Tibial nerve (tissue), 4 donors: ENCODE measurements around the gene CDAN1. TPM values are rescaled to one million over a fixed set of nuclear protein-coding genes. Genes with fewer than 3 reads are reported as not detected.

Experiments used
- DNase-seq, 2 donors: peaks; one replicate each; pipeline ENCODE4 v3.0.0-alpha.2; 2019; ENCODE audit warnings: low spot score in 2 of 2
- H3K27ac ChIP-seq, 4 donors: fragments of 200-600 bp; sonication (generic) in 3 of 4; one replicate each; pipeline ENCODE4 v1.5.1; 2017 to 2019; ENCODE audit warnings: mild to moderate bottlenecking in 1 of 4
- H3K27me3 ChIP-seq, 2 donors: fragments of 200-600 bp; sonication (generic) in 1 of 2; one replicate each; pipeline versions ENCODE4 v1.5.1 to v1.6.0; 2017 to 2019
- H3K36me3 ChIP-seq, 3 donors: fragments of 200-600 bp; sonication (generic); one replicate each; pipeline ENCODE4 v1.5.1; 2018 to 2019
- H3K4me1 ChIP-seq, 4 donors: fragments of 200-600 bp; sonication (generic) in 3 of 4; one replicate each; pipeline ENCODE4 v1.5.1; 2017 to 2019
- H3K4me3 ChIP-seq, 4 donors: fragments of 200-600 bp; sonication (generic) in 3 of 4; one replicate each; pipeline ENCODE4 v1.5.1; 2017 to 2019; ENCODE audit warnings: mild to moderate bottlenecking in 1 of 4, moderate library complexity in 1 of 4
- H3K9me3 ChIP-seq, 4 donors: fragments of 200-600 bp; sonication (generic) in 3 of 4; one replicate each; pipeline ENCODE4 v1.5.1; 2017 to 2019
- EP300 ChIP-seq, 2 donors: sonication (generic); formaldehyde crosslinking; IDR thresholded peaks; one replicate each; pipeline ENCODE4 v1.6.1; 2017; ENCODE audit warnings: antibody characterized with exemption in 2 of 2, mild to moderate bottlenecking in 1 of 2
- POLR2A ChIP-seq, 2 donors: fragments of 450-650 bp; IDR thresholded peaks; one replicate each; pipeline ENCODE4 v1.6.1; 2017; ENCODE audit warnings: antibody characterized with exemption in 2 of 2, mild to moderate bottlenecking in 2 of 2, moderate library complexity in 2 of 2
- WGBS, 2 donors: methylation state at CpG; one replicate each; pipeline ENCODE4 v1.1.5; 2018; 5-methylcytosine and 5-hydroxymethylcytosine counted together
- total RNA-seq, 4 donors: library from RNA; depleted of rRNA; stranded (reverse); fragments of >200 nt; gene quantifications; one replicate each; pipeline ENCODE4 v1.1.0, GENCODE V29; 2016
- TF ChIP-seq, protein P1 (sequence below), 5 experiments: fragments of 200-600 bp in 3 of 5; fragments of 450-650 bp in 2 of 5; sonication (generic) in 3 of 5; IDR thresholded peaks; one replicate each; pipeline ENCODE4 v1.5.1; 2016 to 2019; ENCODE audit warnings: antibody characterized with exemption in 5 of 5, mild to moderate bottlenecking in 3 of 5, moderate library complexity in 2 of 5

The CDAN1 gene
- total RNA-seq, 4 donors from 2014 or later, result 14.0 to 25.5 (median 22.0) TPM

DNA sequence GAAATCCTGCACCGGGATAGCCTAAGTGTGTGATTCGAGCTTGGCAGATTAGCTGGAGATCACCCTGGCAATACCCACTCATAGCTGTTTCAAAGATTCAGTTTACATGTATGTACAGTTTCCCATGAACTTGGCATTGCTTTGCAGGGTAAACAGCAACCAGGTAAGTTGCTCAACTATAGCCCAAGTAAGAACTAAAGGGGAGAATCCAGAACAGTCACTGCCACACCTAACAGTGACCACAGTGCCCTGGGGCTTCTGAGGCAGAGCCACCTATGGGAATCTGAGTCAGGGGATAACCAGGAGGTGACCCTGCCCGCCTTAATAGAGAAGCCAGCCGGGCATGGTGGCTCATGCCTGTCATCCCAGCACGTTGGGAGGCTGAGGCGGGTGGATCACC lies 15.9 kb downstream of the CDAN1 start:
- H3K4me1 ChIP-seq, result peaks cover 0 to 4% (median 0%) of the 10 kb centered on the region in 4 donors
- no peaks in the 10 kb centered on the region for H3K27me3 ChIP-seq
- TF ChIP-seq EP300 (IDR thresholded peaks at IDR 0.05) (no peak), POLR2A (IDR thresholded peaks at IDR 0.05) (no peak)
- TF ChIP-seq, protein P1, sequence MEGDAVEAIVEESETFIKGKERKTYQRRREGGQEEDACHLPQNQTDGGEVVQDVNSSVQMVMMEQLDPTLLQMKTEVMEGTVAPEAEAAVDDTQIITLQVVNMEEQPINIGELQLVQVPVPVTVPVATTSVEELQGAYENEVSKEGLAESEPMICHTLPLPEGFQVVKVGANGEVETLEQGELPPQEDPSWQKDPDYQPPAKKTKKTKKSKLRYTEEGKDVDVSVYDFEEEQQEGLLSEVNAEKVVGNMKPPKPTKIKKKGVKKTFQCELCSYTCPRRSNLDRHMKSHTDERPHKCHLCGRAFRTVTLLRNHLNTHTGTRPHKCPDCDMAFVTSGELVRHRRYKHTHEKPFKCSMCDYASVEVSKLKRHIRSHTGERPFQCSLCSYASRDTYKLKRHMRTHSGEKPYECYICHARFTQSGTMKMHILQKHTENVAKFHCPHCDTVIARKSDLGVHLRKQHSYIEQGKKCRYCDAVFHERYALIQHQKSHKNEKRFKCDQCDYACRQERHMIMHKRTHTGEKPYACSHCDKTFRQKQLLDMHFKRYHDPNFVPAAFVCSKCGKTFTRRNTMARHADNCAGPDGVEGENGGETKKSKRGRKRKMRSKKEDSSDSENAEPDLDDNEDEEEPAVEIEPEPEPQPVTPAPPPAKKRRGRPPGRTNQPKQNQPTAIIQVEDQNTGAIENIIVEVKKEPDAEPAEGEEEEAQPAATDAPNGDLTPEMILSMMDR (IDR thresholded peaks at IDR 0.05), result no peak
- H3K36me3 ChIP-seq, result peaks cover 0 to 99% (median 22%) of the 10 kb centered on the region in 3 donors
- 90 to 92% methylated on average over 6 of the region's 6 CpGs for WGBS, 2 donors
- H3K27ac ChIP-seq, result no peak overlapping the region
- no peaks in the 10 kb centered on the region for H3K9me3 ChIP-seq
- no peak for DNase-seq
- H3K4me3 ChIP-seq, result no peak overlapping the region

DNA sequence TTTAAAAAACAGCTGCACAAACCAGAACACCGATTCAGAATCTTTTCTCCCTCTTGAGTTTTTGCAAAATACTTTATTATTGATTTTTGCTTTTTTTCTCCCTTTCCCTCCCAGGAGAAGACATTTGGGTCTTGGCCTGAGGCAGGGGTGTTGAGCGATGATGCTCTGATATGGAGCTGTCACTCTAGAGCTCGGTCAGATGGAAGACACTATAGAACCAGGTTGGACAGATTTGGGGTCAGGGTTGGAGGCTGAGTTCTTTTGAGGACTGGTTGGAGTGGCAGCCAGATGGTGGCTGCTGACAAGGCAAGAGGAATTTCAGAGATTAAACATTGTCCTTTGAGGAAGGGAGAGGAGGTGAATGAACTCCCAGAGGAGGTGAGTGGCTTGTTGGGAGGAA lies 16.9 kb downstream of the CDAN1 start:
- no peaks in the 10 kb centered on the region for H3K27me3 ChIP-seq
- no peak overlapping the region for H3K27ac ChIP-seq
- H3K36me3 ChIP-seq, result peaks cover 0 to 90% (median 19%) of the 10 kb centered on the region in 3 donors
- H3K9me3 ChIP-seq, result no peaks in the 10 kb centered on the region
- peaks cover 0 to 4% (median 0%) of the 10 kb centered on the region in 4 donors for H3K4me1 ChIP-seq
- WGBS, 2 donors, result 86 to 91% methylated on average over 3 of the region's 3 CpGs
- no peak for DNase-seq
- H3K4me3 ChIP-seq, result no peak overlapping the region
- no peak for TF ChIP-seq EP300 (IDR thresholded peaks at IDR 0.05)
- no peak for TF ChIP-seq POLR2A (IDR thresholded peaks at IDR 0.05)
- TF ChIP-seq, protein P1 (IDR thresholded peaks at IDR 0.05), result no peak

DNA sequence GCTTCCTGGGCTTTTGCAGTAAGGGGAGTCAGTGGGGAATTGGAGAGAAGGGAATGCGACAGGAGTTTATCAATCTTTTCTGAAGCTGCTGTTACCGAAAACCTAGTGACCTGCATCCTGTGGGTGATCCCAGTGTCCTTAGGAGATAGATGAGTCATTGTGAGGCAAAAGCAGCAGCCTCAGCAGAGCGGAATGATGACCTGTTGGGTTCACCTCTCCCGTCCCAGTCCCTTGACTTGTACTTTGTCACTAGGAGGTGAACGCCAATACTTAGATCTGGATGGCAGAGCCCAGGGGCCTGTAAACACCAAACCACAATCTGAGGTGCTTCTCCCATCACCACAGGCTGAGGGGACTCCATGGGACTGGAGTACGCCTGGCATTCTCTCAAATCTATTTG lies 17.9 kb downstream of the CDAN1 start:
- H3K4me1 ChIP-seq, result peaks cover 0 to 4% (median 0%) of the 10 kb centered on the region in 4 donors
- TF ChIP-seq, protein P1 (IDR thresholded peaks at IDR 0.05), result no peak
- TF ChIP-seq POLR2A (IDR thresholded peaks at IDR 0.05), result no peak
- TF ChIP-seq EP300 (IDR thresholded peaks at IDR 0.05), result no peak
- no peaks in the 10 kb centered on the region for H3K27me3 ChIP-seq
- H3K9me3 ChIP-seq, result no peaks in the 10 kb centered on the region
- no peak overlapping the region for H3K27ac ChIP-seq
- DNase-seq, result no peak
- H3K36me3 ChIP-seq, result peaks cover 0 to 79% (median 9%) of the 10 kb centered on the region in 3 donors
- no peak overlapping the region for H3K4me3 ChIP-seq
- WGBS, 2 donors, result 85 to 87% methylated on average over 6 of the region's 6 CpGs

DNA sequence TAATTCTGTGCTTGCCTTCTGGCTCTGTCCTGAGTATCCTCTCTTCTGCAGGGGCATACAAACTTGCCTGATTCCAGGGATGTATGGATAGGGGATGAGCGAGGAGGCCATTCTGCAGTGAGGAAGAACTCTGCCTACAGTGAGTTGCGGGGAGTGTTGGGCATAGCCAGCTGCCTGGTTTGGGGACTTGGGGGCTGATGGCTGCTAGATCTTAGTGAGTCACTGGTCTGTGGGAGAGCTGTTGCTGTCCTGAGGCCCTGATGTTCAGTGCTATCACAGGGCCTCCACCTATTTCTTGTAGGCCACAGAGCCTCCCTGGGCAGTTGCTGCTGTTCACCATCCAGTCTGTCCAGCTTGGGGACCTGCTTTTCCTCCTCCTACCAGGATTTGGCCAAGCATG lies 20.3 kb downstream of the CDAN1 start:
- WGBS, 2 donors, result 94 to 100% methylated on average over 2 of the region's 2 CpGs
- no peaks in the 10 kb centered on the region for H3K4me1 ChIP-seq
- H3K4me3 ChIP-seq, result no peak overlapping the region
- no peak for TF ChIP-seq POLR2A (IDR thresholded peaks at IDR 0.05)
- TF ChIP-seq, protein P1 (IDR thresholded peaks at IDR 0.05), result no peak
- H3K36me3 ChIP-seq, result peaks cover 0 to 55% (median 3%) of the 10 kb centered on the region in 3 donors
- no peak overlapping the region for H3K27ac ChIP-seq
- H3K9me3 ChIP-seq, result no peaks in the 10 kb centered on the region
- no peak for DNase-seq
- no peaks in the 10 kb centered on the region for H3K27me3 ChIP-seq

DNA sequence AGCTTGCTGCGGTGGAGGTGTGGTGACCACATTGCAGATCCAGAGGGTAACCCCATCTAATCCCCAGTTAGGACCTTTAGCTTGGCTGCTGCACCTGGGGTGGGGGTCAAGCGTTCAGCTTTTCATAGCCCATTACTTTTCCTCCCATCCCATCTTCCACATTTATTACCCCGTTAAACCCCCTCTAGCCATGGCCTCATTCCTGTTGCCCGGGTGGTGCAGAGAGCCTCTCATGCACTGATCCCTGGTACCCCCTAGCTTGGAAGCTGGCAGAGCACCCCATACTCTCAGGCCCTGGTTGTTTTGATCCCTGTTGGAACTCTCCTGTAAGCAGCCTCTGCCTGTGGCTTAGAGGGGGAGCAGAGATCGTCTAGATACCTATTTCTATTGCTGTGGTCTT lies 20.8 kb downstream of the CDAN1 start:
- WGBS, 2 donors, result 83 to 94% methylated on average over 5 of the region's 5 CpGs
- Histone ChIP-seq H3K9me3 (no peaks in the 10 kb centered on the region), H3K4me3 (no peak overlapping the region), H3K4me1 (no peaks in the 10 kb centered on the region), H3K27ac (no peak overlapping the region), H3K27me3 (no peaks in the 10 kb centered on the region), H3K36me3 (peaks cover 0 to 54% (median 3%) of the 10 kb centered on the region in 3 donors)
- TF ChIP-seq EP300 (IDR thresholded peaks at IDR 0.05), result no peak
- TF ChIP-seq POLR2A (IDR thresholded peaks at IDR 0.05), result no peak
- TF ChIP-seq, protein P1 (IDR thresholded peaks at IDR 0.05), result no peak
- no peak for DNase-seq
